ENCODE measurements around the gene EXOC6B.

The EXOC6B gene

DNA sequence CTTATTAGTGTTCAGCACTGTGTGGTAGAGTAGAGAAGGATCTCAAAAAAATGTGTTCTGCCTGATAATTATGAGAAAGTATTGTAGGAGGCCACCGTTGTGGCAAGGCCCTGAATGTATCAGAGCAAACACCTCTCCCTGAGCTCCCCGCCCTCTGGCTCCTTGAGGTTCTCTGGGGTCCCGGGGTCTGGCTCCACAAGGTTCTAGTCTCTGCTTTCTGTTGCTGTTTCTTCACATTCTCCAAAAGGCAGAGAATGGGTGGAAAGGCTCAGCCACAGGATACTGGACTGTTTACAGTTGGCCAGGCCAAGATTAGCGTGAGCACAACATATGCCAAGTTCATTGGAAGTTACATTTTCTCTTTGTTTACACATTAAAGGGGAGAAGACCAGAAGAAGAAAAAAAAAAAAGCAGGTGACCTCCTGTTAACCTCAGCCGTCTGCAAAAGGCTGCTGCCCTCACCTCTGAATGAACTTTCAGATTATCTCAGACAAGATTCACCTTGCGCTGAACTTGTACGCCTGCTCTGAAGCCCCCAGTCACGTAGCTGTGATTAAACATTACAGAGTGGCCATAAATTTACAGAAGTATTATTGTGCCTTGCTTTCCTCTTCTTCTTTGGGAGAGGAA, 621.6 kb downstream of the EXOC6B start:
- no peak for TF ChIP-seq CTCF (IDR thresholded peaks at IDR 0.05; ENCODE audit: insufficient read depth, low read length, poor library complexity, severe bottlenecking)
- H3K27me3 ChIP-seq (replicated peaks; ENCODE audit: control insufficient read depth, insufficient read depth, low read length) = no peaks in the 10 kb centered on the region
- H3K36me3 ChIP-seq (ENCODE audit: control insufficient read depth, insufficient read depth, low read length) = no peaks in the 10 kb centered on the region
- DNase-seq (ENCODE audit: extremely low read depth, insufficient read length) = no peak
- H3K4me3 ChIP-seq (replicated peaks; ENCODE audit: low read depth, low read length) = no peak overlapping the region

DNA sequence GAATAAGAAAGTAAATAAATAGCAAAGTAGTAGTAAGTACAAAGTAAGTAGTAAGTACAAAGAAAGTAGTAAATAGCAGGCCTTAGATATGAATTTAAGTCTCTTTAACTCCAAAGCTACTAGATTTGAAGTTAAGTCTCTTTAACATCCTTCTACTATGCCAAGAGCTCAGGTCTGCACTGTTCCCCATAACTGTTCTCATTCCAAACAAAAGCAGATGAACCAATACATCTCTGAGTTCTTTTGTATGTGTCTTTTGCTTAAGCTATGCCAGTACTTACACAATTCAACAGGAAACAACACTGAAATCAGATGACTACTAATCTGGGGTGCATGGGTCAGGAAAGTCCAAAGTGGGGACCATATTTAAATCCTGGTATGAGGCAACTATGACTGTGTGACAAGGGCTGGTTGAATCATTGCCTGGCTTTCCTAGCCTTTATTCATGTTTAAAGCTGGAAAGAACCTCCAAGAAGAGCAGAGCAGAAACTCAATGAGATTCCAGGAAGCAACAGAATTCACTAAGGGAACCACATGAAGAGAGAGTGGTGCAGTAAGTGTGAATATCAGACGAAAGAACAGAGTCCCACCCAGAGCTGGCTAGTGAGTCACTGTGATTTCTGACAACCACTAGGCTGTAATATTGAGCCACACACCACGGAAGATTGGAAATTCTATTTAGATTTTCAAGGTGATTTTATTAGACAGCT, 627.1 kb downstream of the EXOC6B start:
- Histone ChIP-seq H3K36me3 (ENCODE audit: control insufficient read depth, insufficient read depth, low read length) (no peaks in the 10 kb centered on the region), H3K4me3 (replicated peaks; ENCODE audit: low read depth, low read length) (no peak overlapping the region), H3K27me3 (replicated peaks; ENCODE audit: control insufficient read depth, insufficient read depth, low read length) (no peaks in the 10 kb centered on the region)
- no peak for DNase-seq (ENCODE audit: extremely low read depth, insufficient read length)
- TF ChIP-seq CTCF (IDR thresholded peaks at IDR 0.05; ENCODE audit: insufficient read depth, low read length, poor library complexity, severe bottlenecking) = no peak

GRCh38 chr2:72193723-72194122, 632.1 kb downstream of the EXOC6B start:
- Histone ChIP-seq H3K27me3 (replicated peaks; ENCODE audit: control insufficient read depth, insufficient read depth, low read length) (no peaks in the 10 kb centered on the region), H3K36me3 (ENCODE audit: control insufficient read depth, insufficient read depth, low read length) (no peaks in the 10 kb centered on the region), H3K4me3 (replicated peaks; ENCODE audit: low read depth, low read length) (no peak overlapping the region)
- DNase-seq (ENCODE audit: extremely low read depth, insufficient read length) = no peak
- TF ChIP-seq CTCF (IDR thresholded peaks at IDR 0.05; ENCODE audit: insufficient read depth, low read length, poor library complexity, severe bottlenecking) = no peak

DNA sequence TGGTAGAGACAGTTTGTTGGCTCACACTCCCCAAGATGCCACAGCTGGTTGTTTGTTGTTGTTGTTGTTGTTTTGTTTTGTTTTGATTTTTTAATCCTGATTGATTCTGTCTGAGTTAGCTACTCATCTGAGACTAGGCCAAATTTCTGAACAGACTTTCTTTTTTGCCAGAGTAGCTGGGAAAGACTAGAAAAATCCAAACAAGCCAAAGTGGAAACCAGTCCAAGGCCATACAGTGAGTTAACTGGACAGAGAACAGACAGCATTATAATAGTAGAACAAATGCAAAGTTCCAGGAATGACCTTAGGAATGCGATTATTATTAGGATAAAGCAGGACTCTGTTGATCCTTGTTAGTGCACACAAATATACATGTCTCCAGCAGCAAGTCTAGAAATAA, 634.4 kb downstream of the EXOC6B start:
- no peak for DNase-seq (ENCODE audit: extremely low read depth, insufficient read length)
- TF ChIP-seq CTCF (IDR thresholded peaks at IDR 0.05; ENCODE audit: insufficient read depth, low read length, poor library complexity, severe bottlenecking) = no peak
- Histone ChIP-seq H3K27me3 (replicated peaks; ENCODE audit: control insufficient read depth, insufficient read depth, low read length) (no peaks in the 10 kb centered on the region), H3K4me3 (replicated peaks; ENCODE audit: low read depth, low read length) (no peak overlapping the region), H3K36me3 (ENCODE audit: control insufficient read depth, insufficient read depth, low read length) (no peaks in the 10 kb centered on the region)

DNA sequence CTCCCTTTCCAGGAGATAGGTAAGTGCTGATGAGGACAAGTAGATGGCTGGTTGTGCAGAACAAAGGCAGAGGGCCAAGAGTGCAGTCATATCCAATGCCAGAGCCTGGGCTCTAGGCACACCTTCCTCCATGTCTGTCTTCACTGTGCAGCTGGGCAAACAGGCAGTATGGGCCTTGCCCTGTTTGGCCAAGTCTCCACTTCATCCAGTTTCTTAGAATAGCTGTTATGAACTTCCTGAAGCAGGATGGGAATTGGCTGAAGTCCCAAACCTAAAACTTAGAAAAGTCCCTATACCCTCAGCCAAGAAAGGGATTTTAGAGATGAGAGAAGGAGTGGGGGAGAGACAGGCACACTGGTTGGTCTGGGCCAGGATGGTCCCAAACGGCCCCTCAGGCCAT, 640.6 kb downstream of the EXOC6B start:
- Histone ChIP-seq H3K27me3 (replicated peaks; ENCODE audit: control insufficient read depth, insufficient read depth, low read length) (no peaks in the 10 kb centered on the region), H3K36me3 (ENCODE audit: control insufficient read depth, insufficient read depth, low read length) (no peaks in the 10 kb centered on the region), H3K4me3 (replicated peaks; ENCODE audit: low read depth, low read length) (no peak overlapping the region)
- no peak for DNase-seq (ENCODE audit: extremely low read depth, insufficient read length)
- TF ChIP-seq CTCF (IDR thresholded peaks at IDR 0.05; ENCODE audit: insufficient read depth, low read length, poor library complexity, severe bottlenecking) = no peak
